ENCODE measurements around the gene PLOD2.

PLOD2 gene

GRCh38 chr3:146100180-146100579 lies 60.8 kb downstream of the PLOD2 start:
- DNase-seq (ENCODE audit: low read depth in 2 of 2): no peak

- no peak for DNase-seq (ENCODE audit: low read depth in 2 of 2)
These were observed 61.7 kb downstream of the PLOD2 start for GRCh38 chr3:146099316-146099715.

GRCh38 chr3:146093896-146094295 lies 67.1 kb downstream of the PLOD2 start:
- no peak for DNase-seq (ENCODE audit: low read depth in 2 of 2)

- no peak for DNase-seq (ENCODE audit: low read depth in 2 of 2)
These were observed 68.8 kb downstream of the PLOD2 start for GRCh38 chr3:146092230-146092629.

GRCh38 chr3:146091397-146091796 lies 69.6 kb downstream of the PLOD2 start:
- no peak for DNase-seq (ENCODE audit: low read depth in 2 of 2)

- DNase-seq (ENCODE audit: low read depth in 2 of 2): no peak
These were observed 70.5 kb downstream of the PLOD2 start for GRCh38 chr3:146090521-146090920.

- no peak for DNase-seq (ENCODE audit: low read depth in 2 of 2)
These were observed 72.1 kb downstream of the PLOD2 start for GRCh38 chr3:146088840-146089239.

- DNase-seq (ENCODE audit: low read depth in 2 of 2): no peak
These were observed 73.9 kb downstream of the PLOD2 start for GRCh38 chr3:146087116-146087515.

- no peak for DNase-seq (ENCODE audit: low read depth in 2 of 2)
These were observed 74.8 kb downstream of the PLOD2 start for GRCh38 chr3:146086211-146086610.

GRCh38 chr3:146085678-146086077 lies 75.3 kb downstream of the PLOD2 start:
- no peak for DNase-seq (ENCODE audit: low read depth in 2 of 2)

GRCh38 chr3:146080578-146080977 lies 80.4 kb downstream of the PLOD2 start:
- no peak for DNase-seq (ENCODE audit: low read depth in 2 of 2)

GRCh38 chr3:146078031-146078430 lies 83.0 kb downstream of the PLOD2 start:
- no peak for DNase-seq (ENCODE audit: low read depth in 2 of 2)

- DNase-seq (ENCODE audit: low read depth in 2 of 2): no peak
These were observed 83.8 kb downstream of the PLOD2 start for GRCh38 chr3:146077181-146077580.

- no peak for DNase-seq (ENCODE audit: low read depth in 2 of 2)
These were observed 88.2 kb downstream of the PLOD2 start for GRCh38 chr3:146072824-146073223.

GRCh38 chr3:146072061-146072460 lies 88.9 kb downstream of the PLOD2 start:
- DNase-seq (ENCODE audit: low read depth in 2 of 2): no peak

GRCh38 chr3:146071632-146072031 lies 89.4 kb downstream of the PLOD2 start:
- DNase-seq (ENCODE audit: low read depth in 2 of 2): no peak

GRCh38 chr3:146067048-146067447 lies 93.9 kb downstream of the PLOD2 start:
- DNase-seq (ENCODE audit: low read depth in 2 of 2): no peak

- DNase-seq (ENCODE audit: low read depth in 2 of 2): no peak
These were observed 95.4 kb downstream of the PLOD2 start for GRCh38 chr3:146065573-146066006.

- DNase-seq (ENCODE audit: low read depth in 2 of 2): no peak
These were observed 102.7 kb downstream of the PLOD2 start for GRCh38 chr3:146058241-146058640.

- DNase-seq (ENCODE audit: low read depth in 2 of 2): no peak
These were observed 108.1 kb downstream of the PLOD2 start for GRCh38 chr3:146052791-146053310.

GRCh38 chr3:146052056-146052790 lies 108.8 kb downstream of the PLOD2 start:
- DNase-seq (ENCODE audit: low read depth in 2 of 2): no peak

GRCh38 chr3:146050691-146051090 lies 110.3 kb downstream of the PLOD2 start:
- no peak for DNase-seq (ENCODE audit: low read depth in 2 of 2)

- no peak for DNase-seq (ENCODE audit: low read depth in 2 of 2)
These were observed 113.5 kb downstream of the PLOD2 start for GRCh38 chr3:146047485-146047884.

GRCh38 chr3:146044046-146044445 lies 116.9 kb downstream of the PLOD2 start:
- no peak for DNase-seq (ENCODE audit: low read depth in 2 of 2)
